Measurements from ENCODE around the gene TBC1D9. TPM values are rescaled to one million over a fixed set of nuclear protein-coding genes. Genes with fewer than 3 reads are reported as not detected.

Gene TBC1D9
- total RNA-seq, 1 donor from 2014 or later: 0.07 TPM

DNA sequence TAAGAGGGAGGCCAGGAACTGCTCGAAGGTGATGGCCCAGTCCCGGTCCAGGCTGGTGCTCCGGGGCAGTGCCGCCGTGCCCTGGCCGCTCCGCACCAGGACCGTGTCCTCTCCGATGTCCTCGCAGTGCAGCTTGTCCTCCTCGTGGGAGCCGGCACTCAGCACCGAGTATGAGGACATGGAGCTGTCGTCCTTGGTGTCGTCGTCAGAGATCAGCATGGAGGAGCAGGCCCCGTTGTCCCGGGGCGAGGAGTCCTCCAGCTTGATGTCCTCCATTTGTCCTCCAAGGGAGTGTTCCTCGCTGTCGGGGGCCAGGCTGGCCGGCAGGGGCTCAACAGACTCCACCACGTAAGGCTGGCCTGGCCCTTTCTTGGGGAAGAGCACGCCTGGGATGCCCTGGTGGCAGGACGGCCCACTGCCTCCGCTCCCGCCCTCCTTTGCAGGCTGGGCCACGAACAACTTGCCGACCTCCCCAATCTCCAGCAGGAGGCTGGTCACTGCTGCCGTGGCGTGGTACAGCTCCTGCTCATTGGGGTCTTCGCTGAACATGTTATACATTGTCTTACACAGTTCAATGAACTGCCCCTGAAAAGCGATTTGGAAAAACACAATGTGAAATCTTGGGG is 133.7 kb downstream of the TBC1D9 start:
- H3K4me1 Mint-ChIP-seq (ENCODE audit: low read depth): no peaks in the 10 kb centered on the region
- peaks cover 11% of the 10 kb centered on the region for H3K27me3 Mint-ChIP-seq (ENCODE audit: low read depth)
- DNase-seq (ENCODE audit: low spot score): no peak
- no peak overlapping the region for H3K27ac Mint-ChIP-seq
- intact Hi-C loops (cut with micrococcal nuclease): no loop called here
- no peaks in the 10 kb centered on the region for H3K36me3 Mint-ChIP-seq (ENCODE audit: low read depth)
- no peaks in the 10 kb centered on the region for H3K9me3 Mint-ChIP-seq
- H3K4me3 Mint-ChIP-seq (ENCODE audit: low read depth): no peak overlapping the region

DNA sequence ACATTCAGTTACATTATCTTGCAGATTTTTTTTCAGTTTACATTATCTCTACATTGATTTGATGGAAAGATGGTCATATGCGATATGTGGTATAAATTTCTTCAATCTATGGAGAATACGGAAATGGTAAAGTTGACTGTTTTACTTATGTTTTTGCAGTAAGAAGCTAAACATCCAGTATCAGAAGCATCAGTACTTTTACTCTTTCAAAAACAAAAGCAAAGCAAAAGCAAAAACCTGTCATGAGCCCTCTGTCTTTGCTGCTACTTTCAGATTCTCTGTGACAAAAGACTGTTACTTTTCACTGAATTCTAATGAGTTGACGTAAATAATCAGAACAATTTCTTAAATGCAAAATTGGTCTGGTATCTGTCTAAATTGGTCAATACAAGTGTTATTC is 135.0 kb downstream of the TBC1D9 start:
- no peak for DNase-seq (ENCODE audit: low spot score)
- H3K9me3 Mint-ChIP-seq: no peaks in the 10 kb centered on the region
- H3K4me3 Mint-ChIP-seq (ENCODE audit: low read depth): no peak overlapping the region
- H3K27ac Mint-ChIP-seq: no peak overlapping the region
- no peaks in the 10 kb centered on the region for H3K4me1 Mint-ChIP-seq (ENCODE audit: low read depth)
- intact Hi-C loops (cut with micrococcal nuclease): no loop called here
- H3K36me3 Mint-ChIP-seq (ENCODE audit: low read depth): no peaks in the 10 kb centered on the region
- H3K27me3 Mint-ChIP-seq (ENCODE audit: low read depth): peaks cover 7% of the 10 kb centered on the region

DNA sequence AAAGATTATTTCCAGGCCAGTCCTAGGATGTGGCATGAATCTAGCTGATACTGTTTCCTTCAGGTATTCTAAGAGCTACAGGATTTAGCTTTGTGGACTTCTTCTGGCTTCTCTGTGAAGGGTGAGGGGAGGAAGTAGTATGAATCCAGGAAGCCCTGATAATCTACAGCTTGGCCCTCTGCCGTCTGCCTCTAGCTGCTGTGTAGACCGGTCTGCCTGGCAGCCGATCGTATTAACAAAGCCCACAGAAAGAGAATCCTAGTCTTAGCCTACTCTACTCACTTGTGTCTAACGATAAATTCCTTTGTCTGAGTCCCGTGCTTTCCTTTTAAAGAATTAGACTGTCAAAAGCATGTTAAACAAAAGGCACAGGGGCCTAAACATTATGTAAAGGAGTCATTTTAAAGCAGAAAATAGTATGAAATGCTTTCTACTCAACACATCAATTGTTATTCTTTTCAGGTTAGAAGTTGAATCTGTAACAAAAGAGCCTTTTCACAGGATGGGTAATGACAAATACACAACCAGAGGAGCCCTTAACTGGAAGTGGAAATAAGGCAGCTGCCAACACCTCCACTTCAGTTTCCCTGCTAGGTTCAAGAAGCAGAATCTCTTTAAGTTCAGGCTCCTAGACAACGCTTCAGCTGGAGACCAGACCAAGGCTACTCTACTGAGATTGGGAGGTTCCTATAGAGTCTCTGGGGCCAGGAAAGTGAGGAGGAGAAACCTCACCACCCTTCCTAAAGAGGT is 138.5 kb downstream of the TBC1D9 start:
- DNase-seq (ENCODE audit: low spot score): no peak
- Mint-ChIP-seq H3K4me3 (ENCODE audit: low read depth) (no peak overlapping the region), H3K27me3 (ENCODE audit: low read depth) (peaks cover 5% of the 10 kb centered on the region), H3K9me3 (no peaks in the 10 kb centered on the region), H3K4me1 (ENCODE audit: low read depth) (no peaks in the 10 kb centered on the region), H3K27ac (no peak overlapping the region), H3K36me3 (ENCODE audit: low read depth) (no peaks in the 10 kb centered on the region)
- intact Hi-C loops (cut with micrococcal nuclease): no loop called here

DNA sequence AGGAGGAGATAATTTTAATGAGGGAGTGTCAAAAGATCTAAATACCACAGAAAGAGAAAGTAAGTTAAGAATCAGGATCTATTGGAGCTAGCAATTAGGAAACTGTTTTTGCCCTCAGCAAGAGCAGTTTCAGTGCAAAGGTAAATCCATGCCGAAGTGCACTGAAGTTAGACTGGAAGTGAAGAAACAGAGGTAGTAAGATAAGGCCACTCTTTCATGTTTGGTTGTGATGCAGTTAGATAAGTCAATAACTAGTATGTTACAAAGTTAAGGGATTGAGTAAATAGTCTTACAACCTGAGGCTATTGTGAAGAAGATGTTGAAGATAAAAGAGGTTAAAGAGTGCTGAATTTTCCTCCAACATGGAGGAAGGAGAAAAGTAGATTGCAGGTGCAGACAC is 140.7 kb downstream of the TBC1D9 start:
- Mint-ChIP-seq H3K4me3 (ENCODE audit: low read depth) (no peak overlapping the region), H3K27me3 (ENCODE audit: low read depth) (peaks cover 6% of the 10 kb centered on the region), H3K27ac (no peak overlapping the region), H3K36me3 (ENCODE audit: low read depth) (no peaks in the 10 kb centered on the region), H3K9me3 (no peaks in the 10 kb centered on the region), H3K4me1 (ENCODE audit: low read depth) (no peaks in the 10 kb centered on the region)
- DNase-seq (ENCODE audit: low spot score): no peak
- intact Hi-C loops (cut with micrococcal nuclease): no loop called here

DNA sequence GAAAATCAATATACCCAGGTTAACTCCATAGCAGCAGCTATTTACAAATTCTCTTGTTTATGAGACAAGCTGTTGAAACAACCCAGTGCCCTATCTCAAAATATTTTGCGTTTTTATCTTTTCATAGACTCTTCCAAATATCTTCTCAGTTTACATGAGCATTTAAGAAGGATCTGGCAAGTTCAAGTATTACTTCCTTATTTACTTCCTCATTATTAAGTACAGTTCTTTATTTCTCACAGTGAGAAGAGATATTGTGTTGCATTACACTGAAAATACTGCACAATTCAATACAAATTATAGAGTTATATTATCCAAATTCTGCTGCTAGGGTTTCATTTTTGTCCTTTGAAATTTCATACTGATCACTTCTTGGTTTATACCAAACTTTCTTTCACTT is 143.8 kb downstream of the TBC1D9 start:
- peaks cover 4% of the 10 kb centered on the region for H3K27me3 Mint-ChIP-seq (ENCODE audit: low read depth)
- H3K9me3 Mint-ChIP-seq: no peaks in the 10 kb centered on the region
- no peak for DNase-seq (ENCODE audit: low spot score)
- H3K4me1 Mint-ChIP-seq (ENCODE audit: low read depth): no peaks in the 10 kb centered on the region
- H3K27ac Mint-ChIP-seq: no peak overlapping the region
- H3K36me3 Mint-ChIP-seq (ENCODE audit: low read depth): no peaks in the 10 kb centered on the region
- H3K4me3 Mint-ChIP-seq (ENCODE audit: low read depth): no peak overlapping the region
- intact Hi-C loops (cut with micrococcal nuclease): no loop called here

DNA sequence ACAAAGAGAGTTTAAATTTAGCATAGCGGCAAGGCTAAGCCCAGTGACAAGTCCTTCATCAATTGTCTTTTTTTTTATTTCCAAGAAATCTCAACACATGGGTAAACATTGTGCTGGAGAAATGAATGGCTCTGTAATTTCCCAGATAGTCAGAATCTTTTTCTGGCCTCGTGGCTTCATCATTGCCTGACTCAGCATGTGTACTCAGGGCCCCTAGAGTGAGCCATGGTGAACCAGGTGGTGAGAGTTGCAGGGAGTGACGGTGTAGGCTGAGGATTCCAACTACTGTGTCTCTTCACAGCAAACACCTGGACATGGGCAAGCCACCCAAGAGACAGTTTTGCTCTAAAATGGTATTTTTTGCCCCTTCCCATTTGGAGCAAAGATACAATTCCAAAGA is 144.3 kb downstream of the TBC1D9 start:
- H3K9me3 Mint-ChIP-seq: no peaks in the 10 kb centered on the region
- H3K27me3 Mint-ChIP-seq (ENCODE audit: low read depth): peaks cover 5% of the 10 kb centered on the region
- H3K4me3 Mint-ChIP-seq (ENCODE audit: low read depth): no peak overlapping the region
- intact Hi-C loops (cut with micrococcal nuclease): no loop called here
- DNase-seq (ENCODE audit: low spot score): no peak
- no peak overlapping the region for H3K27ac Mint-ChIP-seq
- no peaks in the 10 kb centered on the region for H3K4me1 Mint-ChIP-seq (ENCODE audit: low read depth)
- H3K36me3 Mint-ChIP-seq (ENCODE audit: low read depth): no peaks in the 10 kb centered on the region

DNA sequence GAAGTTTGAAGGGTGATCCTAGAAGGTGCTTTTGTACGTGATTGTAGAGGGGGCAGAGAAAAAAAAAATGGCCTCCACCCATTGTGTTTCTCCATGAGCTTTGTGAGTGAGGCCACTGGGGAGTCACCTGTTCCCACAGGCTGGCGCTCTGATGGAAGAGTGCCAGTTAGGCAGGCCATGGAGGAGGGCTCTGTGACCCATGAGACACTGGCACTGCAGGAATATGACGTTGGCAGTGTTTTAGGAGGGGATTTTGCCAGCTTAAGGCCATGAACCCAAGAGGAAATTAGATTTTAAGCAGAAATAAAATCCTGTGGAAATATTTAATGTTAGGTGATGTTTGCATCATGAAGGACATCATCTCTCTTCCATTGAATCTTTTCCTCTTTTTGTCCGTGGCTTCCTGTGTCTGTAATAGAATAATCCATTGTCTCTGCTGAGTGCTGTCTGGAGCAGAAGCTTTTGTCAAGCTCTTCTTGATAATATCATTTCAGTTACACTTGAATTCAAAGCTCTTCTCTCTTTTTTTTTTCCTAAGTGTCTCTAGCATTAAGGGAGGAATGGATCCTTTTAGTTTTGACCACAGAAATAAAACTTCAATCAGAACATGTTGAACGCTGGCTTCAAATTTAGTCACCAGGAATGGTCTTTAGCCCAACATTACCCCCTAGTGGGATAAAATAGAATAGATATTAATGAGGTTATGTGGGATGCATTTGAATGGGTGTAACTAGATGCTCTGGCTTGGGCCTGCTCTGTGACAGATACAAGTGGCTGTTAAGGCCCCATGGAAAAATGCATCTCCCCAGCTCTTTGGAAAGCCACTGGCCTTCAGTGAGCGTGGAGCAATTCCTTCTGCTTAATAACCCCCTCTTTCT is 146.4 kb downstream of the TBC1D9 start:
- Mint-ChIP-seq H3K27me3 (ENCODE audit: low read depth) (peaks cover 10% of the 10 kb centered on the region), H3K4me1 (ENCODE audit: low read depth) (no peaks in the 10 kb centered on the region), H3K4me3 (ENCODE audit: low read depth) (no peak overlapping the region), H3K9me3 (no peaks in the 10 kb centered on the region), H3K36me3 (ENCODE audit: low read depth) (no peaks in the 10 kb centered on the region), H3K27ac (no peak overlapping the region)
- no peak for DNase-seq (ENCODE audit: low spot score)
- intact Hi-C loops (cut with micrococcal nuclease): loop anchor here (1.0 kb wide), 2 partner anchors 85 to 249 kb away; partner anchors contain the start of gene ELMOD2

DNA sequence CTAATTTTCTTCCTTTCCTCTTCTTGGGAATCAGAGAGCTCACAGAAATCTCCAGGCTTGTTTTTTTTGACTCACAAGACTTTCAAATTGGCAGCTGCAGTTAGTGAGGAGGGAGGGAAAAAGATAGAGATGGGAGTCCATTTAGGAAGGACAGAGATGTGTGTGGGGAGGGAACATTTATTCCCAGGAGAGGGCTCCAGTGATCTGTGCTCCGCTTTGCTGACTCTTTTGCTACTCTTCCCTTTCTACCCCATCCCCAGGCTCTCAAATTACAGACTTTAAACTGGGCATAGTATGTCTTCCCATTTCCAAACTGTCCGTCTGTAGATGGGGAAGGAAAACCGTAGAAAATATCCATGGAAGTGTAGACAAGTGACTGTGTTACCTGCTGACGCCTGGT is 148.3 kb downstream of the TBC1D9 start:
- intact Hi-C loops (cut with micrococcal nuclease): no loop called here
- Mint-ChIP-seq H3K36me3 (ENCODE audit: low read depth) (no peaks in the 10 kb centered on the region), H3K27me3 (ENCODE audit: low read depth) (peaks cover 7% of the 10 kb centered on the region), H3K9me3 (no peaks in the 10 kb centered on the region), H3K27ac (no peak overlapping the region), H3K4me3 (ENCODE audit: low read depth) (no peak overlapping the region), H3K4me1 (ENCODE audit: low read depth) (no peaks in the 10 kb centered on the region)
- no peak for DNase-seq (ENCODE audit: low spot score)

DNA sequence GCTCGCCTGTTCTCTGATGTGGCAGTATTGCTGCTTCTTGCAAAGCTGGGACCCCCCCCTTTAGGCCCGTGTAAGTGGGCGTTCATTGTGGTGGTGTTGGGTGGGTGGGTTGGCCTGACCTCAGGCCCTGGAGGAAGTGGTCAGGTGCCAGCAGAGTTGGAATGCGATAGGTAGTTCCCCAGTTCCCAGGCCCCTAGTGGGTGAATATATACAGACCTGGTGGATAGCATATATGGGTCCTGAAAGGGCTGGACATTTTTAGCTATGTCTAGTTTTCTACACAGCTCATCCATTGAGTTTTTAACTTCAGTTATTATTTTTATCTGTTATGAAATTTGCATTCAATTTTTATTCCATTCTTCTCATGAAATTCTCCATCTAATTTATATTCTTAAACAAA is 151.6 kb downstream of the TBC1D9 start:
- Mint-ChIP-seq H3K27me3 (ENCODE audit: low read depth) (peaks cover 17% of the 10 kb centered on the region), H3K27ac (no peak overlapping the region), H3K9me3 (no peaks in the 10 kb centered on the region), H3K36me3 (ENCODE audit: low read depth) (no peaks in the 10 kb centered on the region), H3K4me3 (ENCODE audit: low read depth) (no peak overlapping the region), H3K4me1 (ENCODE audit: low read depth) (no peaks in the 10 kb centered on the region)
- intact Hi-C loops (cut with micrococcal nuclease): no loop called here
- DNase-seq (ENCODE audit: low spot score): no peak

DNA sequence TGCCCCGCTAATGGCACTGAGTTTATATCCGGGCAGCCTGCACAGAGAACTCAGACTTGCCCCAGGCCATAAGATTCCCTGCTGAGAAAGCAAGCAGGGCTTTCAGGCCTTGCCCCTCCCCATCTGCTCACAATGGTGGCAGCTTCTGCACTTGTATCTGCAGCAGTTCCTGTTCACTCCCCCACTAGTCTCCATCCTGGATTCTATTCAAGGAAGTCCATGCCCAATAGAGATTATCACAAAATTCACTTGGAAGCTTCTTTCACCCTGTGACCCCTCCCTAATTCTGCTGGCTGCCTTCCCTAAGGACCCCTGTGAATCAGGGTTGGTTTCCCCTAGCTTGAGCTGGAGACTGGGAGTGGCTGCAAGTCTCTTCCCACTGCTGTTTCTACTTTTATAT is 152.9 kb downstream of the TBC1D9 start:
- Mint-ChIP-seq H3K9me3 (no peaks in the 10 kb centered on the region), H3K27me3 (ENCODE audit: low read depth) (peaks cover 23% of the 10 kb centered on the region), H3K27ac (no peak overlapping the region), H3K36me3 (ENCODE audit: low read depth) (no peaks in the 10 kb centered on the region), H3K4me3 (ENCODE audit: low read depth) (no peak overlapping the region), H3K4me1 (ENCODE audit: low read depth) (no peaks in the 10 kb centered on the region)
- intact Hi-C loops (cut with micrococcal nuclease): no loop called here
- DNase-seq (ENCODE audit: low spot score): no peak

DNA sequence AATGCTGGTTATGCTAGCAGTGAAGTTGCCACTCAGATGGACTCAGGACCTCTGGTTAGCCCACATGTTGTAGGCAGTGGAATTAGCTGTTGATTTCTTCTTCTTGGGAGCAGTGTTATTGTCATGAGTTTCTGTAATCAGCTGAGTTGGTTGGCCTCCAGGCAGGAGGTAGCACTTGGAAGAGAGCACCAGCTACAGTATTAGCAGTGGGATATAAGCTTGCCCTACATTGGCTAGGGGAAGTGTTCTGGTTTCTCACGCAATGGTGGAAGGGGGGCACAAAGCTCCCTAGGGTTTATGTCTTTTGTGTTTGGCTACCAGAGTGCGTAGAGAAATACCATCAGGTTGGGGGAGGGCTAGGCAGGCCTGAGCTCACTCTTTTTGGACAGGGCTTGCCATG is 153.5 kb downstream of the TBC1D9 start:
- no peak for DNase-seq (ENCODE audit: low spot score)
- Mint-ChIP-seq H3K36me3 (ENCODE audit: low read depth) (no peaks in the 10 kb centered on the region), H3K27me3 (ENCODE audit: low read depth) (peaks cover 27% of the 10 kb centered on the region), H3K27ac (no peak overlapping the region), H3K4me3 (ENCODE audit: low read depth) (no peak overlapping the region), H3K9me3 (no peaks in the 10 kb centered on the region), H3K4me1 (ENCODE audit: low read depth) (no peaks in the 10 kb centered on the region)
- intact Hi-C loops (cut with micrococcal nuclease): no loop called here

DNA sequence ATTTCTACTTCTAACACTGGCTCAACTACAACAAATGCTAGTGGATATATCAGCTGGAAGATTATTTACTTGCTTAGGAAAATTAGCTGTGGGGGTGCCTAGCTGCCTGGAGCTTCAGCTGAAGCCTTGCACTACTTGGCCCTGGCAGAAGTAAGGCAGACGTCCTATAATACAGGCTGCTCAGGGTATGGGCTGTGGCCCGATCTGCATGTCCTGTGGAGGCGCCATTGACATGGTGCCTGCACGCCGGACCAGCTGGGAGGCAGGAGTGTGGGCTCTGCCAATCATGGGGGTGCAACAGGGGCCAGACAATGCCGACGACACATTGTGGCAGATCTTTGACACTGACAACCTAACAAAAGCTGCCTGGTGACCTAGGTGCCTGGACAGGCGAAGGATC is 155.8 kb downstream of the TBC1D9 start:
- Mint-ChIP-seq H3K4me1 (ENCODE audit: low read depth) (no peaks in the 10 kb centered on the region), H3K4me3 (ENCODE audit: low read depth) (no peak overlapping the region), H3K36me3 (ENCODE audit: low read depth) (no peaks in the 10 kb centered on the region), H3K9me3 (no peaks in the 10 kb centered on the region), H3K27ac (no peak overlapping the region), H3K27me3 (ENCODE audit: low read depth) (peaks cover 24% of the 10 kb centered on the region)
- DNase-seq (ENCODE audit: low spot score): no peak
- intact Hi-C loops (cut with micrococcal nuclease): no loop called here

DNA sequence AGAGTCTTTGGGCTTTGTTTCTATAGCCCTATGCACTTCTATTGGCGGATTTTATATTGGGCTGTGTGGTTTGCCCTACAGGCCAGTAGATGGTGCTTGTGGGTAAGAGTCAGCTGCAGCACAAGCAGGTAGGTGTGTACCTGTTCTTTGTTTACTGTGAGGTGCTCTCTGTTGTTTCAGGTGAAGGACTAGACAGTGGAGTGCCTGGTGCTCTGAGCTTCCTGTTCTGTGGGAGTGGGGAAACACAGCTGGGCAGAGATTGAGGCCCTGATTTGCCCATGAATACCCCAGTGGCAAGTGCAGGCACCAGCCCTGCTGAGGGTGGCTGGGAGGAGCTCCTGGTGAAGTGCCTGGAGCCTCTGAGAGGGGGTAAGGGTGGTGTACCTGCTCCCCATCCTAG is 161.1 kb downstream of the TBC1D9 start:
- no peak for DNase-seq (ENCODE audit: low spot score)
- H3K4me3 Mint-ChIP-seq (ENCODE audit: low read depth): no peak overlapping the region
- H3K27ac Mint-ChIP-seq: no peak overlapping the region
- H3K9me3 Mint-ChIP-seq: peaks cover 9% of the 10 kb centered on the region
- intact Hi-C loops (cut with micrococcal nuclease): no loop called here
- peaks cover 6% of the 10 kb centered on the region for H3K4me1 Mint-ChIP-seq (ENCODE audit: low read depth)
- no peaks in the 10 kb centered on the region for H3K36me3 Mint-ChIP-seq (ENCODE audit: low read depth)
- H3K27me3 Mint-ChIP-seq (ENCODE audit: low read depth): peaks cover 39% of the 10 kb centered on the region
